SU-DHL-6 (cell line): ENCODE data around the gene ZNF775.

Source experiments
- CTCF ChIP-seq: fragments of 200-600 bp; sonication (generic); IDR thresholded peaks from one replicate; pipeline ENCODE4 v1.5.1; 2017; ENCODE audit warnings: antibody characterized with exemption, mild to moderate bottlenecking, low read length, moderate library complexity; ENCODE audit not compliant: insufficient read depth, poor library complexity, severe bottlenecking
- EZH2phosphoT487 ChIP-seq: fragments of 200-600 bp; sonication (generic), shearing (Covaris generic); conservative IDR thresholded peaks from 2 replicates; pipeline ENCODE4 v1.6.1; 2018; ENCODE audit warnings: mild to moderate bottlenecking, antibody characterized with exemption, low read length, moderate library complexity, mixed read lengths

DNA sequence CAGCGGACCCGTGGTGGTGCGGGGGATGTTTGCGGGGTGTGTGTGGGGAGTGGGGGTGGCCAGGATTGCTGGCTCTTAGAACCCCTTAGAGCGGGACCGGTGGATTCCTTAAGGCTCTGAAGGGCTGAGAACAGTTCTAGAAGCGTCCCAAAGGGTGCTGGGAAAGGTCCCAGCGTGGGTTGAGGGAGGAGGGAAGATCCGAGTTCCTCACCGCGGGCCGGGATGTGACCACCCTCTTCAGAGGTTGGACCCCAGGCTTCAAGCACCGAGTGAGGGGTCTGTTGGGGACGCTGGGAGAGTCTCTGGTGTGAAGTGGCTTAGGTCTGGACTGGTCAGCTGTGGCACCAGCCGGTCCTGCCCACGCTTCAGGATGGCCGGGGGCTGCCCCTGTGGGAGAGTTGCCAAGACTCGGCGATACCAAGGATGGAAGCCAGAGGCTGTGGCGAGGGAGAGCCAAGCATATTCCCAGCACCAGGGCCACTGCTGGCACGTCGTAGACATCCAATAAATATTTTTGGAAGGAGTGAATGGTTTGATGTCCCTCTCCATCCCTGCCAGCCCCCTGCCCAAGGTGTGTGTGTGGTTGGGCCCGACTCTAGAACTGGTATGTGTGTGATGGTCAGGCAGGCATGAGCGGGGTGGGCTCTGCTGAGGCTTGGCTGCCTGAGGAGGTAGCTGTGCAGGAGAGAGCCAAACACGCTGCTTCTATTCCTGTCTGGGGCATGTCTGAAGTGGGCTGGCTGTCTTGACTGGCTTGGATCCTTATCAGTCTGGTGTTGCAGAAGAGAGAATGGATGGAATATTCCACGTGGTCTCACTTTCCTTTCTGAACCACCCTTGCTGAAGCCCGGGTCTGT lies 19.2 kb downstream of the ZNF775 start:
- TF ChIP-seq EZH2phosphoT487 (no peak), CTCF (no peak)
